Choroid plexus epithelial cell (primary cell): ENCODE results near the gene SPO11.
A peak's percentile ranks its signal among the peaks of the same experiment; 100 is the strongest.

ENCODE experiments used
- DNase-seq: peaks from one replicate; pipeline ENCODE4 v3.0.0-alpha.2; 2010; ENCODE audit warnings: low read depth
- H3K4me3 ChIP-seq: 2 replicates; pipeline ENCODE4 v1.5.1; 2011; ENCODE audit warnings: low read depth, mild to moderate bottlenecking, control low read depth, low read length, moderate library complexity
- CTCF ChIP-seq: conservative IDR thresholded peaks from 2 replicates; pipeline ENCODE4 v1.5.1; 2011; ENCODE audit warnings: low read depth, mild to moderate bottlenecking, control low read depth, inconsistent platforms, low read length, moderate library complexity

Gene SPO11

DNA sequence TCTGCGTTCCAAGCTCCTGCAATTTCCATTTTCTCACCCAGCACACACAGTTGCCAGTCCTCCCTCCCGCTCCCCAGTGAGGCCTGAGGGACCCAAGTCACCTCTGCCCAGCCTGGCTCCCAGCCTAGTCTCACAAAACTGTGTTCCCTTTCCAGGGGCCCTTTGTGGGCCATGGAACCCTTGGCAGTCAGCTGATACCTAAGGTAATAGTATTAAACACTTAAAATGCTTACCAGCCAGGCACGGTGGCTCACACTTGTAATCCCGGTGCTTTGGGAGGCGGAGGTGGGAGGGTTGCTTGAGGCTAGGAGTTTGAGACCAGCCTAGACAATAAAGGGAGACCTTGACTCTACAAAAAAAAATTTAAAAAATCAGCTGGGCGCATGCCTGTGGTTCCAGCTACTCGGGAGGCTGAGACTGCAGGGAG lies 58.4 kb downstream of the SPO11 start:
- no peak for TF ChIP-seq CTCF
- H3K4me3 ChIP-seq = no peak overlapping the region
- peak; percentile 30 for DNase-seq

DNA sequence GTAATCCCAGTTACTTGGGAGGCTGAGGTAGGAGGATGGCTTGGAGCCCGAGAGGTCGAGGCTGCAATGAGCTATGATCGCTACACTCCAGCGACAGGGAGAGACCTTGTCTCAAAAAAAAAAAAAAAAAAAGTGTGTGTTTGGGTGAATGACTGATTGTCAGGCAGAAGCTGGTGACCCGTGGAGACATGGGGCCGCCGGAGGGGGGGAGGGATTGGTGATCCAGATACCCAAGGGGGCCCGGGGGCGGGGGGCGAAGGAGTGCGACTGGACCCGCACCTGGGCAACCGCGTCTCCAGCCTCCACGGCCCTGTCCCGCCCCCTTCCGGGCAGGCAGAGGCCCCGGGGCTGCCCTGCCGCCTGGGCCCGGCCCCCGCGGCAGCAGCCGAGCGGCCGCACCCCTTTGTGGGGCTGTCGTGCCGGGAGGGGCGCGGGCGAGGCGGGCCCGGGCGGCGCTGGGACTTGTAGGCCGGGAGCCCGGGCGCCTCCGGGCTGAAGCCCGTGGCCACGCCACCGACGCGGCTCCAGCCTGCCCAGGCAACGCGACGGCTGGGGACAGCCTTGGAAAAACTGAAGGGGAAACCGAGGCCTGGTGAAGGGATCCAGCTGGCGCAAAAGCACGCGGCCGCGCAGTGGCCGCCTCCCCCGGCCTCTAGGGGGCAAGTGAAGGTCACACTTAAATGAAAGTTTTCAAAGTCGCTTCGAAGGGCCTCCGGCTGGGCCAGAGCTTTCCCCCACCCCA lies 59.5 kb downstream of the SPO11 start:
- peak; percentile 45 for DNase-seq
- H3K4me3 ChIP-seq = peak overlapping the region; percentile 34
- peak; percentile 31 for TF ChIP-seq CTCF

- peak; percentile 36 for DNase-seq
- H3K4me3 ChIP-seq = no peak overlapping the region
- TF ChIP-seq CTCF = no peak
These were observed 60.3 kb downstream of the SPO11 start for GRCh38 chr20:57389695-57390603.

- TF ChIP-seq CTCF = no peak
- peak; percentile 61 for DNase-seq
- H3K4me3 ChIP-seq = peak within 1 kb of the TSS; percentile 64
These were observed 61.2 kb downstream of the SPO11 start, which contains the start of gene RBM38 for GRCh38 chr20:57390604-57391438. RBM38 (plus strand) TSS chr20:57391396; CDS start chr20:57391582, 186 bp downstream.

DNA sequence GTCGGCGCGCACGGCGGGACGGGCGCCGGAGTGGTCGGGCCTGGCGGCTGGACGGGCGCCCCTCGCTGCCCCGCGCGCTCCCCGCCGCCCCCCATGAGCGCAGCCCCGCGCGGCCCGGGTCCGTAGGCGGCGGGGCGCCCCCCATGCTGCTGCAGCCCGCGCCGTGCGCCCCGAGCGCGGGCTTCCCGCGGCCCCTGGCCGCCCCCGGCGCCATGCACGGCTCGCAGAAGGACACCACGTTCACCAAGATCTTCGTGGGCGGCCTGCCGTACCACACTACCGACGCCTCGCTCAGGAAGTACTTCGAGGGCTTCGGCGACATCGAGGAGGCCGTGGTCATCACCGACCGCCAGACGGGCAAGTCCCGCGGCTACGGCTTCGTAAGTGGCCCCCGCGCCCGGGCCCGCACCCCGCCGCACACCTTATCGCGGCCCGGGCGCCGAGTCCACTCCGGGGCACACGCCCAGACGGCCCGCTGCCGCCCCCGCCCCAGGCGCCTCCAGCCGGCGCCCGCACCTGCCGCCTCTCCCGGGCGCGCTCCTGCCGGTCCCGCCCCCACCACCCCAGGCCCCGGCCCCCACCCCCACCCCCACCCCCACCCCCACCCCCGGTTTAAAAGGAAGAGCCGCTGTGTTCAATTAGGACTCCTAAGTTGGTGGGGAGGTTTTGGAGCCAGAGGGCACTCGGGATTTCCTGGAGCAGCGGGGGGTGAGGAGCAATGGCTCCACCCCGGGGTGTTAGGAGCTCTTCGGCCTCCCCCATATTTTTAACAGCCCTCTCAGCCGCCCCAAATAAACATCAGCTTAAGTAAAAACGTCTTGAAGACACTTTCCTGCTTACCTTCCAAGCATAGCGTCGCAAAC lies 62.1 kb downstream of the SPO11 start:
- no peak for TF ChIP-seq CTCF
- DNase-seq = peak; percentile 12
- peak overlapping the region; percentile 64 for H3K4me3 ChIP-seq
